ENCODE results near the gene CDC123. TPM values are rescaled to one million over a fixed set of nuclear protein-coding genes. Genes with fewer than 3 reads are reported as not detected.
"Not testable (repeated sequence)": the region's sequence is repeated elsewhere in the genome, so short reads cannot be mapped to it uniquely, and the experiment has no call there.

Gene CDC123
- total and polyA plus RNA-seq, 8 donors: 12.2 to 26.5 (median 21.1) TPM

DNA sequence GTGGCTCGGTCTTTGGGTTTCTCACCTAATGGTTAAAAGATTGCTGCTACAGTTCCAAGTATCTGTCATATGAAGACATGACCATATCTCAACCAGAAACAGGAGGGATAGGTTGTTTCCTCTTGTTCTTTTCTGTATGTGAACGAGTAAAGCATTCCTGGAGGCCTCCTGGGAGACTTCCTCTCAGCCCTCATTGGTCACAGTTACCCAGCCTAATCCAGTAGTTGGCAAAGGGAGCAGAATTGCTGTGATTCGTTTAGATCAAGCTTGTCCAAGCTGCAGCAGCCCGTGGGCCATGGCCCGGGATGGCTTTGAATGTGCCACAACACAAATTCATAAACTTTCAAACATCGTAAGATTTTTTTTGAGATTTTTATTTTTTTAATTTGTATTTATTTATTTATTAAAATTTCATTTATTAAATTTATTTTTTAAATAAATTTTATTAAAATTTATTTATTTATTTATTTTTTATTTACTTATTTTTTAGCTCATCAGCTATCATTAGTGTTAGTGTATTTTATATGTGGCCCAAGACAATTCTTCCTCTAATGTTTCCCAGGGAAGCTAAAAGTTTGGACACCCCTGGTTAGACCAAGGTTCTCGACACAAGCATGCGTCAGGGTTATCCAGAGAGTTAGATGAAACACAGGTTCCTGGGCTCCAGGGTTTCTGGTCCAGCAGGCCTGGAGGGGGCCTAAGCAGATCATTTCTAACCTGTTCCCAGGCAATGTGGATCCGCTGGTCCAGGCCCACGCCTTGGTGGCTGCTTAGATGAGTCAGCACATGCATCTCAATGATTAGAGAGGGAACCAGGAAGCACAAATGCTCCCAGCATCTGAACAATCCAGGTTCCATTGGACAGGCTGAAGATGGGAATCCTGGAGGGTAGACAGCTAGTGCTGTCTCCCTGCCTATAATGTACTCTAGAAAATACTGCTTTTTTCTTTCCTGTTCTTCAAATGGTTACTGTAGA is 25.6 kb downstream of the CDC123 start:
- no peaks in the 10 kb centered on the region for H3K9me3 ChIP-seq
- TF ChIP-seq, protein P1, sequence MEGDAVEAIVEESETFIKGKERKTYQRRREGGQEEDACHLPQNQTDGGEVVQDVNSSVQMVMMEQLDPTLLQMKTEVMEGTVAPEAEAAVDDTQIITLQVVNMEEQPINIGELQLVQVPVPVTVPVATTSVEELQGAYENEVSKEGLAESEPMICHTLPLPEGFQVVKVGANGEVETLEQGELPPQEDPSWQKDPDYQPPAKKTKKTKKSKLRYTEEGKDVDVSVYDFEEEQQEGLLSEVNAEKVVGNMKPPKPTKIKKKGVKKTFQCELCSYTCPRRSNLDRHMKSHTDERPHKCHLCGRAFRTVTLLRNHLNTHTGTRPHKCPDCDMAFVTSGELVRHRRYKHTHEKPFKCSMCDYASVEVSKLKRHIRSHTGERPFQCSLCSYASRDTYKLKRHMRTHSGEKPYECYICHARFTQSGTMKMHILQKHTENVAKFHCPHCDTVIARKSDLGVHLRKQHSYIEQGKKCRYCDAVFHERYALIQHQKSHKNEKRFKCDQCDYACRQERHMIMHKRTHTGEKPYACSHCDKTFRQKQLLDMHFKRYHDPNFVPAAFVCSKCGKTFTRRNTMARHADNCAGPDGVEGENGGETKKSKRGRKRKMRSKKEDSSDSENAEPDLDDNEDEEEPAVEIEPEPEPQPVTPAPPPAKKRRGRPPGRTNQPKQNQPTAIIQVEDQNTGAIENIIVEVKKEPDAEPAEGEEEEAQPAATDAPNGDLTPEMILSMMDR (IDR thresholded peaks at IDR 0.05): no peak
- FAIRE-seq (peak; percentile 26), DNase-seq (no peak), ATAC-seq (peak in 1 of 4 donors; percentile 15)
- WGBS, 2 donors: 93 to 94% methylated on average over 10 of the region's 10 CpGs
- peaks cover 0 to 19% (median 6%) of the 10 kb centered on the region in 3 donors for H3K36me3 ChIP-seq
- intact Hi-C loops (cut with DNase I): no loop called here
- no peak overlapping the region for H3K27ac ChIP-seq
- no peak overlapping the region for H3K4me3 ChIP-seq
- no peaks in the 10 kb centered on the region for H3K4me1 ChIP-seq
- H3K27me3 ChIP-seq: no peaks in the 10 kb centered on the region

GRCh38 chr10:12225444-12225843 is 29.5 kb downstream of the CDC123 start:
- WGBS, 2 donors: 96 to 99% methylated on average over 2 of the region's 2 CpGs
- no peaks in the 10 kb centered on the region for H3K9me3 ChIP-seq
- intact Hi-C loops (cut with DNase I): no loop called here
- H3K4me3 ChIP-seq: no peak overlapping the region
- DNase-seq (no peak), ATAC-seq (no peak), FAIRE-seq (no peak)
- TF ChIP-seq, protein P1 (IDR thresholded peaks at IDR 0.05): no peak
- no peaks in the 10 kb centered on the region for H3K4me1 ChIP-seq
- H3K36me3 ChIP-seq: no peaks in the 10 kb centered on the region
- no peak overlapping the region for H3K27ac ChIP-seq
- H3K27me3 ChIP-seq: no peaks in the 10 kb centered on the region

GRCh38 chr10:12226438-12226837 is 30.4 kb downstream of the CDC123 start:
- H3K9me3 ChIP-seq; ATAC-seq; intact Hi-C loops (cut with DNase I); FAIRE-seq; H3K36me3 ChIP-seq; H3K4me3 ChIP-seq; DNase-seq; H3K27ac ChIP-seq; H3K4me1 ChIP-seq; H3K27me3 ChIP-seq: not testable (repeated sequence)
- 95 to 97% methylated on average over 24 to 28 of the region's 28 CpGs for WGBS, 2 donors

GRCh38 chr10:12228851-12229250 is 32.9 kb downstream of the CDC123 start:
- 96 to 98% methylated on average over 11 of the region's 11 CpGs for WGBS, 2 donors
- TF ChIP-seq, protein P1 (IDR thresholded peaks at IDR 0.05): no peak
- ATAC-seq: no peak
- peaks cover 0 to 6% (median 0%) of the 10 kb centered on the region in 3 donors for H3K36me3 ChIP-seq
- no peaks in the 10 kb centered on the region for H3K4me1 ChIP-seq
- no peak overlapping the region for H3K27ac ChIP-seq
- no peak for DNase-seq
- H3K4me3 ChIP-seq: no peak overlapping the region
- H3K27me3 ChIP-seq: no peaks in the 10 kb centered on the region
- no peak for FAIRE-seq
- no peaks in the 10 kb centered on the region for H3K9me3 ChIP-seq
- intact Hi-C loops (cut with DNase I): no loop called here

DNA sequence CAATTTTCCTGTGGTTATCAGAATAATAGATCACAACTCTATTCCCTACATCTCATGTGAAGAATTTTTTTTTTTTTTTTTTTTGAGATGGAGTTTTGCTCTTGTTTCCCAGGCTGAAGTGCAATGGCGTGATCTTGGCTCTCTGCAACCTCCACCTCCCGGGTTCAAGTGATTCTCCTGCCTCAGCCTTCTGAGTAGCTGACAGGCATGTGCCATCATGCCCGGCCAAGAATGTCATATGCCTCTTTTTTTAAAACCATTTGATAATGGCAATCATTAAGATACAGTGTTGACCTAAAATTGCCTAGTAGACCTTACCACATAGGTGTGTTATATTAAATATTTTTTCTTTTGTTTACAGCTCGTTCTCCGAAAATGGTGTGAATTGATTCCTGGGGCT is 38.7 kb downstream of the CDC123 start:
- DNase-seq; H3K27me3 ChIP-seq; intact Hi-C loops (cut with DNase I); H3K4me3 ChIP-seq; H3K4me1 ChIP-seq; ATAC-seq; H3K9me3 ChIP-seq; FAIRE-seq; H3K27ac ChIP-seq: not testable (repeated sequence)
- H3K36me3 ChIP-seq: peaks cover 0 to 31% (median 3%) of the 10 kb centered on the region in 3 donors
- WGBS, 2 donors: 90 to 95% methylated on average over 5 of the region's 5 CpGs
